GM12891 (cell line): ENCODE results near the gene PRODH2.

ENCODE experiments used
- POLR2A ChIP-seq: IDR thresholded peaks from 2 replicates; pipeline ENCODE4 v1.6.1; 2011; ENCODE audit warnings: low read depth, low read length, control low read depth
- POLR2AphosphoS5 ChIP-seq: IDR thresholded peaks from 2 replicates; pipeline ENCODE4 v1.6.1; 2011; ENCODE audit warnings: low read depth, low read length, control low read depth
- POU2F2 ChIP-seq: IDR thresholded peaks from 2 replicates; pipeline ENCODE4 v1.6.1; 2011; ENCODE audit warnings: low read depth, mild to moderate bottlenecking, control low read depth, low read length, moderate library complexity
- SPI1 ChIP-seq: IDR thresholded peaks from 2 replicates; pipeline ENCODE4 v1.6.1; 2011; ENCODE audit warnings: low read depth, low read length, control low read depth
- TAF1 ChIP-seq: IDR thresholded peaks from 2 replicates; pipeline ENCODE4 v1.6.1; 2011; ENCODE audit warnings: low read depth, low read length, control low read depth

GRCh38 chr19:35773020-35773806 lies 39.4 kb downstream of the PRODH2 start:
- no peak for TF ChIP-seq POLR2A
- TF ChIP-seq POLR2AphosphoS5, result no peak
- no peak for TF ChIP-seq TAF1
- TF ChIP-seq POU2F2, result no peak
- no peak for TF ChIP-seq SPI1
